Parathyroid adenoma (tissue), 2 donors: Measurements from ENCODE around the gene ARHGEF7.

Experiments used
- H2AFZ ChIP-seq: fragments of 300-600 bp; sonication (generic); one replicate; pipeline ENCODE4 v1.7.0; 2017; ENCODE audit warnings: antibody characterized with exemption, mild to moderate bottlenecking
- H3K27ac ChIP-seq: fragments of 300-600 bp; sonication (generic); one replicate; pipeline ENCODE4 v1.7.0; 2017
- H3K27me3 ChIP-seq: fragments of 300-600 bp; sonication (generic); one replicate; pipeline ENCODE4 v1.7.0; 2017; ENCODE audit warnings: low read length; ENCODE audit not compliant: control insufficient read depth, insufficient read depth
- H3K36me3 ChIP-seq: fragments of 300-600 bp; sonication (generic); one replicate; pipeline ENCODE4 v1.7.0; 2017; ENCODE audit warnings: low read length; ENCODE audit not compliant: control insufficient read depth, insufficient read depth
- H3K4me1 ChIP-seq: fragments of 300-600 bp; sonication (generic); one replicate; pipeline ENCODE4 v1.7.0; 2017; ENCODE audit warnings: control low read depth
- H3K4me2 ChIP-seq: fragments of 300-600 bp; sonication (generic); one replicate; pipeline ENCODE4 v1.7.0; 2017; ENCODE audit warnings: low read length
- H3K4me3 ChIP-seq: fragments of 300-600 bp; sonication (generic); one replicate; pipeline ENCODE4 v1.7.0; 2017; ENCODE audit warnings: low read depth, low read length
- H3K79me2 ChIP-seq: fragments of 300-600 bp; sonication (generic); one replicate; pipeline ENCODE4 v1.7.0; 2017; ENCODE audit warnings: control low read depth
- H3K9ac ChIP-seq: fragments of 300-600 bp; sonication (generic); one replicate; pipeline ENCODE4 v1.7.0; 2017; ENCODE audit warnings: mild to moderate bottlenecking
- H3K9me3 ChIP-seq: fragments of 300-600 bp; sonication (generic); one replicate; pipeline ENCODE4 v1.7.0; 2017; ENCODE audit warnings: low read length; ENCODE audit not compliant: control insufficient read depth
- TF ChIP-seq, protein P1 (sequence below): fragments of 300-600 bp; sonication (generic); IDR thresholded peaks from one replicate; pipeline ENCODE4 v1.7.0; 2017; ENCODE audit warnings: antibody characterized with exemption, mild to moderate bottlenecking
- donor health status: primary hyperparathyroidism.

The ARHGEF7 gene

DNA sequence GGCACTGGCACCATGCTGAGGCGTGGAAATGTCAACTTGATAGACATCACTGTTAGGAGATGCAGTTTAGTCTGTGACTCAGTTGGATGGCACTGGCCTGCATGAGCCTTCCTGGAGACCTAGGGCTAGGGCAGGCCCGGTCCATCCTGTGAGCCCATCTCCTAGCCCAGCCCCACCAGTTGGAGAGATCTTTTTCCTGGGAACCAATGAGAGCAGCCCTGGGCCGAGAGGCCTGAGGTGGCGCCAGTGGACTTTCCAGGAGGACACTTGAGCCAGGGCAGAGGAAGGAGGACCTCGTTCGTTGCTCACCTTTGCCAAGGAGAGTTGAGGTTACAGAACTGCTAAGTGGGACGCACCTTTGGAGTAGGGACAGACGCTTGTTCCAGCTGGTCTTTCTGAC lies 104.8 kb downstream of the ARHGEF7 start:
- H3K27ac ChIP-seq = no peak overlapping the region
- no peaks in the 10 kb centered on the region for H3K9me3 ChIP-seq

DNA sequence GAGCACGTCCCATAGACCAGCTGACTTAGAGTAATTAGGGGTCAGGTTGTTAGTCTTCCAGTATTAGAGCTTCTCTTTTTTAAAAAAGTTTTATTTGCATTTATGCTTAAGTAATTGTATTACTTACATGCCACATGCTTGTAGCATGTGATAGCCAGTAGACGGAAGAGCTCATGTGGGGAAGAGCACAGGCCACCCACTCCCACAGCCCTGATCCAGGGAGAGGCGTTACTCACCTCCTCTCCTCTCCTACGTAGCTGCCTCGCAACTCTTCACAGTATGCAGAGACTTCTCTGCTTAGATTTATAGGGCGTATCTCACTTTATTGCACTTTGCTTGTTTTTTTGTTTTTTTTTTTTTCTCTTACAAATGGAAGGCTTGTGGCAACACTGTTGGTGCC lies 110.1 kb downstream of the ARHGEF7 start:
- Histone ChIP-seq H3K4me1 (no peaks in the 10 kb centered on the region), H3K9ac (no peak overlapping the region), H3K27ac (no peak overlapping the region), H3K79me2 (peaks cover 10% of the 10 kb centered on the region), H3K27me3 (no peaks in the 10 kb centered on the region), H3K4me3 (no peak overlapping the region), H2AFZ (no peak overlapping the region), H3K4me2 (no peak overlapping the region), H3K36me3 (no peaks in the 10 kb centered on the region), H3K9me3 (no peaks in the 10 kb centered on the region)
- TF ChIP-seq, protein P1, sequence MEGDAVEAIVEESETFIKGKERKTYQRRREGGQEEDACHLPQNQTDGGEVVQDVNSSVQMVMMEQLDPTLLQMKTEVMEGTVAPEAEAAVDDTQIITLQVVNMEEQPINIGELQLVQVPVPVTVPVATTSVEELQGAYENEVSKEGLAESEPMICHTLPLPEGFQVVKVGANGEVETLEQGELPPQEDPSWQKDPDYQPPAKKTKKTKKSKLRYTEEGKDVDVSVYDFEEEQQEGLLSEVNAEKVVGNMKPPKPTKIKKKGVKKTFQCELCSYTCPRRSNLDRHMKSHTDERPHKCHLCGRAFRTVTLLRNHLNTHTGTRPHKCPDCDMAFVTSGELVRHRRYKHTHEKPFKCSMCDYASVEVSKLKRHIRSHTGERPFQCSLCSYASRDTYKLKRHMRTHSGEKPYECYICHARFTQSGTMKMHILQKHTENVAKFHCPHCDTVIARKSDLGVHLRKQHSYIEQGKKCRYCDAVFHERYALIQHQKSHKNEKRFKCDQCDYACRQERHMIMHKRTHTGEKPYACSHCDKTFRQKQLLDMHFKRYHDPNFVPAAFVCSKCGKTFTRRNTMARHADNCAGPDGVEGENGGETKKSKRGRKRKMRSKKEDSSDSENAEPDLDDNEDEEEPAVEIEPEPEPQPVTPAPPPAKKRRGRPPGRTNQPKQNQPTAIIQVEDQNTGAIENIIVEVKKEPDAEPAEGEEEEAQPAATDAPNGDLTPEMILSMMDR = no peak

More for the DNA sequence above, 104.8 kb downstream of the ARHGEF7 start:
- no peak overlapping the region for H3K4me3 ChIP-seq
- no peak overlapping the region for H3K4me2 ChIP-seq
- no peaks in the 10 kb centered on the region for H3K36me3 ChIP-seq
- no peak overlapping the region for H2AFZ ChIP-seq
- H3K27me3 ChIP-seq = no peaks in the 10 kb centered on the region
- TF ChIP-seq, protein P1 = no peak
- H3K4me1 ChIP-seq = no peaks in the 10 kb centered on the region
- H3K9ac ChIP-seq = no peak overlapping the region
- peaks cover 6% of the 10 kb centered on the region for H3K79me2 ChIP-seq

DNA sequence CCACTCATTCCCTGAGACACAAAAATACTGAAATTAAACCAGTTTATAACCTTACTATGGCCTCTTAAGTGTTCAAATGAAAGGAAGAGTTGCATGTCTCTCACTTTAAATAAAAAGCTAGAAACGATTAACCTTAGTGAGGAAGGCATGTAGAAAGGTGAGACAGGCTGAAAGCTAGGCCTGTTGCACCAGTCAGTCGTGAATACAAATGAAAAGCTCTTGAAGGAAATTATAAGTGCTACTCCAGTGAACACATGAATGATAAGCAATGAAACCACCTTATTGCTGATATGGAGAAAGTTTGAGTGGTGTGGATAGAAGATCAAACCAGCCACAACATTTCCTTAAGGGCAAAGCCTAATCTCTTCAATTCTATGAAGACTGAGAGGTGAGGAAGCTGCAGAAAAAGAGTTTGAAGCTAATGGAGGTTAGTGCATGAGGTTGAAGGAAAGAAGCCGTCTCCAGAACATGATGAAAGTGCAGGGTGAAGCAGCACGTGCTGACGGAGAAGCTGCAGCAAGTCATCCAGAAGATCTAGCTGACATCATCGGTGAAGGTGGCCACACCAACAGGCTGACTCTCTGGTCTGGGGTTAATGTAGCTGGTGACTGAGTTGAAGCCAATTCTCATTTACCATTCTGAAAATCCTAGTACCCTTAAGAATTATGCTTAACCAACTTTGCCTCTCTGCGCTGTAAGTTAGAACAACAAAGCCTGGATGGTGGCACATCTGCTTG lies 110.9 kb downstream of the ARHGEF7 start:
- Histone ChIP-seq H2AFZ (no peak overlapping the region), H3K4me3 (no peak overlapping the region), H3K79me2 (peaks cover 10% of the 10 kb centered on the region), H3K9ac (no peak overlapping the region), H3K27me3 (no peaks in the 10 kb centered on the region), H3K27ac (no peak overlapping the region), H3K36me3 (no peaks in the 10 kb centered on the region), H3K4me1 (no peaks in the 10 kb centered on the region), H3K4me2 (no peak overlapping the region), H3K9me3 (no peaks in the 10 kb centered on the region)
- TF ChIP-seq, protein P1 = no peak

DNA sequence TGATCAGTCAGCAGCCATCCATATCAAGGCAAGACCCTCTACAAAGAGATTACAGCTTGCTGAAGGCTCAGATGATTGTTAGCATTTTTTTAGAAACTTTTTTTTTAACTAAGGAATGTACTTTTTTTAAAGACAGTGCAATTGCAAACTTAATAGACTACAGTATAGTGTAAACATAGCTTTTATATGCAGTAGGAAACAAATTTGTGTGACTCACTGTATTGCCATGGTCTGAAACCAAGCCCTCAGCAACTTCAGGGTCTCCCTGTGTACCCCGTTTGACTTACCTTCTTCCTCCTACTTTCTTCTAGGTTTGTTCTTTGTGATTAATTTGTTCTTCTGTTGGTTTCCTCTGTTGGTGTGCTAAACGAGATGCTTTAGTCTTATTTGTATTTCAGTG lies 112.3 kb downstream of the ARHGEF7 start:
- no peak overlapping the region for H2AFZ ChIP-seq
- TF ChIP-seq, protein P1 = no peak
- H3K4me3 ChIP-seq = no peak overlapping the region
- peaks cover 20% of the 10 kb centered on the region for H3K79me2 ChIP-seq
- no peaks in the 10 kb centered on the region for H3K27me3 ChIP-seq
- no peak overlapping the region for H3K9ac ChIP-seq
- H3K36me3 ChIP-seq = no peaks in the 10 kb centered on the region
- no peaks in the 10 kb centered on the region for H3K9me3 ChIP-seq
- H3K27ac ChIP-seq = no peak overlapping the region
- H3K4me2 ChIP-seq = no peak overlapping the region
- H3K4me1 ChIP-seq = no peaks in the 10 kb centered on the region
